Epidermal melanocyte (primary cell): ENCODE results near the gene PPIH.
"Not testable (repeated sequence)": the region's sequence is repeated elsewhere in the genome, so short reads cannot be mapped to it uniquely, and the experiment has no call there.

Experiments used
- DNase-seq: peaks from one replicate; pipeline ENCODE4 v3.0.0; 2011; ENCODE audit warnings: low spot score; ENCODE audit not compliant: insufficient read length

The PPIH gene

GRCh38 chr1:42657981-42658876 is at the start of gene PPIH:
Gene PPIH (plus strand): TSS chr1:42658423. CDS start chr1:42658447, 24 bp downstream.
- peak; percentile 93 for DNase-seq

- DNase-seq = no peak
Measured at GRCh38 chr1:42613803-42614131, 44.5 kb upstream of the PPIH start.

- DNase-seq = no peak
Measured at GRCh38 chr1:42618866-42619265, 39.4 kb upstream of the PPIH start.

GRCh38 chr1:42620307-42620706 is 37.9 kb upstream of the PPIH start:
- DNase-seq = no peak

GRCh38 chr1:42621180-42621579 is 37.0 kb upstream of the PPIH start:
- not testable (repeated sequence) for DNase-seq

GRCh38 chr1:42627205-42627604 is 31.0 kb upstream of the PPIH start:
- DNase-seq = not testable (repeated sequence)

GRCh38 chr1:42639116-42639515 is 19.1 kb upstream of the PPIH start:
- no peak for DNase-seq

GRCh38 chr1:42646056-42646455 is 12.2 kb upstream of the PPIH start:
- no peak for DNase-seq

GRCh38 chr1:42657201-42657600 is 1.0 kb upstream of the PPIH start:
- DNase-seq = no peak

GRCh38 chr1:42658877-42659337 is 684 bp downstream of the PPIH start:
- no peak for DNase-seq

- DNase-seq = no peak
Measured at GRCh38 chr1:42660907-42661500, 2.8 kb downstream of the PPIH start.

GRCh38 chr1:42669936-42670335 is 11.7 kb downstream of the PPIH start:
- no peak for DNase-seq

- DNase-seq = no peak
Measured at GRCh38 chr1:42670425-42670824, 12.2 kb downstream of the PPIH start.

- no peak for DNase-seq
Measured at GRCh38 chr1:42674214-42674613, 16.0 kb downstream of the PPIH start.

GRCh38 chr1:42674682-42675081 is 16.5 kb downstream of the PPIH start:
- no peak for DNase-seq

- no peak for DNase-seq
Measured at GRCh38 chr1:42675467-42675866, 17.2 kb downstream of the PPIH start.

- no peak for DNase-seq
Measured at GRCh38 chr1:42676534-42677087, 18.4 kb downstream of the PPIH start.

GRCh38 chr1:42679364-42679983 is 21.3 kb downstream of the PPIH start:
- no peak for DNase-seq

- DNase-seq = no peak
Measured at GRCh38 chr1:42680055-42680454, 21.8 kb downstream of the PPIH start.

- DNase-seq = no peak
Measured at GRCh38 chr1:42680921-42681683, 22.9 kb downstream of the PPIH start.

- peak; percentile 97 for DNase-seq
Measured at GRCh38 chr1:42681741-42682483, 23.7 kb downstream of the PPIH start, which contains the start of gene YBX1. Gene YBX1 (plus strand): TSS chr1:42682418. CDS start chr1:42682566, 148 bp downstream.
